Fibroblast of skin of left quadriceps (primary cell): Measurements from ENCODE around the gene YKT6.

ENCODE experiments used
- DNase-seq, 2 experiments: peaks; one replicate each; pipeline ENCODE4 v3.0.0-alpha.2; 2013; ENCODE audit warnings: low read depth in 2 of 2

YKT6 gene

GRCh38 chr7:44232901-44233715, 32.3 kb downstream of the YKT6 start:
- DNase-seq: no peak

- DNase-seq: no peak
Measured at GRCh38 chr7:44235066-44235465, 34.3 kb downstream of the YKT6 start.

- DNase-seq: no peak
Measured at GRCh38 chr7:44235582-44236332, 35.0 kb downstream of the YKT6 start.

- DNase-seq: no peak
Measured at GRCh38 chr7:44236333-44236728, 35.6 kb downstream of the YKT6 start.

GRCh38 chr7:44237696-44238095, 36.9 kb downstream of the YKT6 start:
- no peak for DNase-seq

- DNase-seq: no peak
Measured at GRCh38 chr7:44238116-44238695, 37.4 kb downstream of the YKT6 start.

GRCh38 chr7:44239361-44239760, 38.6 kb downstream of the YKT6 start:
- DNase-seq: no peak

- DNase-seq: no peak
Measured at GRCh38 chr7:44240376-44240775, 39.6 kb downstream of the YKT6 start.

- DNase-seq: peak; percentile 42 to 48
Measured at GRCh38 chr7:44240983-44241510, 40.3 kb downstream of the YKT6 start.

GRCh38 chr7:44242091-44242490, 41.3 kb downstream of the YKT6 start:
- no peak for DNase-seq

- no peak for DNase-seq
Measured at GRCh38 chr7:44244282-44244681, 43.5 kb downstream of the YKT6 start.

- DNase-seq: no peak
Measured at GRCh38 chr7:44246396-44247113, 45.8 kb downstream of the YKT6 start.

GRCh38 chr7:44247868-44248651, 47.3 kb downstream of the YKT6 start:
- no peak for DNase-seq

- no peak for DNase-seq
Measured at GRCh38 chr7:44249639-44250234, 49.0 kb downstream of the YKT6 start.

GRCh38 chr7:44251269-44251668, 50.5 kb downstream of the YKT6 start:
- no peak for DNase-seq

GRCh38 chr7:44251881-44252280, 51.1 kb downstream of the YKT6 start:
- no peak for DNase-seq

- no peak for DNase-seq
Measured at GRCh38 chr7:44256459-44256858, 55.7 kb downstream of the YKT6 start.

GRCh38 chr7:44257213-44257612, 56.4 kb downstream of the YKT6 start:
- no peak for DNase-seq

GRCh38 chr7:44257618-44258422, 57.0 kb downstream of the YKT6 start:
- DNase-seq: peak; percentile 34 to 39

- DNase-seq: no peak
Measured at GRCh38 chr7:44258423-44258760, 57.6 kb downstream of the YKT6 start.
